HL-60/S4 (cell line): ENCODE data around the gene PIERCE2.
"Not testable (repeated sequence)": the region's sequence is repeated elsewhere in the genome, so short reads cannot be mapped to it uniquely, and the experiment has no call there.

Experiments used
- in situ Hi-C: fragments of 300-500 bp; cut with MboI; formaldehyde crosslinking; loops from 2 replicates; pipeline ENCODE4 v1.14.3; 2022; ENCODE audit warnings: low sequenced_read_pairs

The PIERCE2 gene, protein sequence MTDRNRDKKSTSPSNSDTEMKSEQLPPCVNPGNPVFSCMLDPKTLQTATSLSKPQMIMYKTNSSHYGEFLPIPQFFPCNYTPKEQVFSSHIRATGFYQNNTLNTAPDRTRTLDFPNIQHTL

DNA sequence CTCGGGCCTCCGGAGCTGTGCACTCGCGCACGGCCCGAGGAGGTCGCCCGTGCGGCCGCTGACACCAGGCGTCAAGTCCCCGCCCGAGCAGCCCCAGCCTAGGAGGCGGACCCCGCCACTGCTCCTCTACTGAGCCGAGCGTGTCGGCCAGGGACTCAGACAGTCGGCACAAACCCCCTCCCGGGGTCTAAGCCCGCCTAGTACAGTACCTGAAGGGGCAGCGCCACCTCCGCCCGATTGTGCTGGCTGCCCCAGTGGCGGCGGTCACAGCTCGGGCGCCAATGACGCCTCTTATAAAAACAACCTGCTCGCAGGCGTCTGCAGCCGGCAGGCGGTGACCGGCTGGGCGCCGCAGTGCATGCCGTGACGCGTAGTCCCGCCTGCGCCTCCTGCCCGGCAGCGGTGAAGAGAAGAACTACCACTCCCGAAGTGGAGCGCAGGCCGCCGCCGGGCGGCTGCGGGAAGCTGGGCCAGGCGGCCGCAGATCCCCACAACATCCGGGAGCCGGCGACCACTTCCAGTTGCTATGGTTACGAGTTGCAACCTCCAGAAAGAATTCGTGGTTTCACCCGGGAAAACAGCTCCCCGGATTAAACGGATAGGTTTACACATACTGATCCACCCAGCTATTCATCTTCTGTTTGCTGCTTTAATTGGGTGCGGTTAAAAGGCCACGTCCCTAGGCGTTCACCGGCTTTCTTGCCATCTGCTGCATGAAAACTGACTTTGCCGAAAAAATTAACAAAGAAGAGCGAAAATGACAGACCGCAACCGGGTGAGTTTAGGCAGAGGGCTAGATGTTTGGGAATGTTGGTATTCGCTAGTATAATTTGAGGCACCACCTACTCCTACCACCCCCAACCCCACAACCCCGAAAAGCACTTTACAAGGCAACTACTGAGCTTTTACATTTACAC is at the start of gene PIERCE2, which contains the start of gene CCPG1:
Gene PIERCE2 (plus strand): TSS at position 484 of the 917 bp plus-strand sequence. CDS start 274 bp downstream, at position 758.
Gene CCPG1 (minus strand): TSS at position 348 of the 917 bp plus-strand sequence. CDS start 18,935 bp downstream, outside the sequence.
- in situ Hi-C loops = no loop called here

DNA sequence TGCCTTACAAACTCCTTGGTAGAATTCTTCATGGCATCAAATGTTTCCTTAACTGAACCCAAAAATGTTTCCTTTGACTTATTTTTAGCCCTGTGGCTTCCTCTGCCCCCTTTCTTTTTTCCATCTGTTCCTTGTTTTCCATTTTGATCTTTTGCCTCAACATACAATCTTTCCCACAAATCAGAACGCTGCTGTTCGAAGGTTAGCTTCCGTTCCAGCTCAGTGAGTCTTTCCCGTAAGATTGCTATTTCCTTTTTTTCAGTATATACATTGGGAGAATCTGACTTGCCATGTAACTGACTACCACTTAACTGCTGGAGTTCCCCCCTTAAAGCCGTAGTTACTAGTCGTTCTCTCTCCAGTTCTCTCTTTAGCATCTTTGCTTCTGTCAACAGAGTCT is 48.0 kb upstream of the PIERCE2 start:
- in situ Hi-C loops = no loop called here

DNA sequence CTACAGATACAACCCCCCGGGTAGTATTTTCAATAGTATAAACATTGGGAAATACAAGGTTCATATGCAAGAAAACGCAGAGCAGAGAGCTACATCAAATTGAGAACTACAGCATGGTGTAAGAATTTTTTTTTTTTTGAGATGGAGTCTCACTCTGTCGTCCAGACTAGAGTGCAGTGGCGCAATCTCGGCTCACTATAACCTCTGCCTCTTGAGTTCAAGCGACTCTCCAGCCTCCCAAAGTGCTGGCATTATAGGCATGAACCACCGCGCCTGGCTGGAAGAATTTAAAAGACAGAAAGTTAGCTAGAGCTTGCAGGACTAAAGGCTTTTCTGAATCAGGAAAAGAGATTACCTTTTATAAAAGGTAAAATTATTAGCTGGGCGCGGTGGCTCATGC is 47.2 kb upstream of the PIERCE2 start:
- in situ Hi-C loops = no loop called here

DNA sequence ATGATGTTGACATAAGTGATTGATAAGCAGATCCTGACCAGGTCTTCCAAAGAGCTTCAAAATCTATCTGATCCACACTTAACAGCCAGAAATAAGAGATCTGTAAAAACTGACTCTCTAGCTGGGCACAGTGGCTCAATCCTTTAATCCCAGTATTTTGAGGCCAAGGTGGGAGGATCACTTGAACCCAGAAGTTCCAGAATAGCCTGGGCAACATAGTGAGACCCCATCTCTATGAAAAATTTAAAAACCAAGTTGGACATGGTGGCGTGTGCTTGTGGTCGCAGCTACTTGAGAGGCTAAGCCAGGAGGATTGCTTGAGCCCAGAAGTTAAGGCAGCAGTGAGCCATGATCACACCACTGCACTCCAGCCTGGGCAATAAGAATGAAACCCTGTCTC is 45.7 kb upstream of the PIERCE2 start:
- in situ Hi-C loops = no loop called here

DNA sequence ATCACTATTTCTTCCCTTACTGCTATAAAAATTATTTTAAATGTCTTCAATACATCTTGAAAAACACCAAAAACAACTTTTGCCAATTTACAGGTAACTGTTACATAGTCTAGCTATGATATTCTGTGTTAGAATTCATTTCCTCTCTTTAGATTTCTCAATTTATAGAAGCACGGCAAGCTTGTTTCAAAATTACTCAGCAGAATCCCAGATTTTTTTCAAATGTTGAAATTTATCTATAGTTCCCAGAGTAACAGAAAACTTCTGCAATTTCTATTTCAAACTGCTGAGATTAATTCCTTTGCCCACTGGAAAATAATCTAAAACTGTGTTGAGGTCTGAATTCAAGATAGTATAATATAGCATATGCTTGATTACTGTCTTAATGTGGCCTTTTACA is 41.3 kb upstream of the PIERCE2 start:
- in situ Hi-C loops = no loop called here

DNA sequence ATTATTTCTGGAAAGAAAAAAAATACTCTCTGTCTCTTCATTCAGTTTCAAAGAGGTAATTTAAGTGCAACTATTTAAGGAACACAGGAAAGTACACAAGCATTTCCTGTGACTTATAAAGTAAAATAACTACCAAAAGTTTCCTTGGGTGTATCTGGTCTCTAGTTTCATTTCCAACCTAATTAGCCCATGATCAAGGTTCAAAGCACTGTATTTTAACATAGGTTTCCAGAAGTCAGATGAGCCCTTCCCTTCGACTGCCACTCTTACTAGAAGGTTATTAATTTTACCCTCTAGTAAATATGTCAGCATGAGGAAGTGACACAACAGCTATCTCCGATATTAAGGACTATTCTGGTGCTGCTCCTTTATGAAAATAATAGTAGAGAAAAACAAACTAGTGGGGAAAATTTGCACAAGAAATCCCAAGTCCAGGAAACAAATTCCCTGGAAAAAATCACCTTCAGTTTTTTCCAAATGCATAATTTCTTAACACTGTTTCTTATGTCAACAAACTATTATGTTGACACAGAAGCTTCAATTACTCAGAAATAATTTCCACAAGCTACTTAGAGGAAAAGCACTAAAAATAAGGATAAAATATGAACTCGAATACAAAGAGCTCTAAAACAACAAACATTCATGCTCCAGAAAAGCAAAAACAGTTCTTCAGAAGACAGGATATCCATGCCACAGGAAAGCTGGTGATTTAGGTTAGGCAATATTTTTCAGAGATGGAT is 35.4 kb upstream of the PIERCE2 start:
- in situ Hi-C loops = no loop called here

DNA sequence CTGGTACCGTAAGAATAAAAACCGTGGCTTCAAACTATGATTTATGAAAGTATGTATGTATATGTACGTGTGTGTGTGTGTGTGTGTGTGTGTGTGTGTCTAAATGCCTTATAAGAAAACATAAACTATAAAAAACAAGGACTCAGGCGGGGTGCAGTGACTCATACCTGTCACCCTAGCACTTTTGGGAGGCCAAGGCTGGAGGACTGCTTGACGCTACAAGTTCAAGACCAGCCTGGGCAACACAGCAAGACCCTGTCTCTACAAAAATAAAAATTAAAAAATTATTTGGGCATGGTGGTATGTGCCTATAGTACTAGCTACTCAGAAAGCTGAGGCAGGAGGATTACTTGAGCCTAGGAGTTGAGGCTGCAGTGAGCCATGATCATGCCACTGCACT is 29.2 kb upstream of the PIERCE2 start:
- in situ Hi-C loops = no loop called here

DNA sequence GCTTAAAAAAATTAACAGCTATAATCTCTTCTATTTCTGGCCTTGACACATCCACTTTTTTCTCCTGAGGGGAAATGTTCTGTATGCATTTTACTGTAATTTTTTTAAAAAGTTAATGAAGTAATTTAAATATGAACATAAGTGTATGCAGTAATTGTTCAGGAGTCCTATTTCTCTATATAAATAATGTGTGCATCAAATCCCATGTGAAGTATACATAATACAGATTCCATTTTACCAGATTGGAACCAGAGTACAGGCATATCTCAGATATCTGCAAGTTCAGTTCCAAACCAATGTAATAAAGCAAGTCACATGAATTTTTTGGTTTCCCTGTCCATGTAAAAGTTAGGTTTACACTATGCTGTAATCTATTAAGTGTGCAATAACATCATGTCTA is 26.7 kb upstream of the PIERCE2 start:
- in situ Hi-C loops = no loop called here

DNA sequence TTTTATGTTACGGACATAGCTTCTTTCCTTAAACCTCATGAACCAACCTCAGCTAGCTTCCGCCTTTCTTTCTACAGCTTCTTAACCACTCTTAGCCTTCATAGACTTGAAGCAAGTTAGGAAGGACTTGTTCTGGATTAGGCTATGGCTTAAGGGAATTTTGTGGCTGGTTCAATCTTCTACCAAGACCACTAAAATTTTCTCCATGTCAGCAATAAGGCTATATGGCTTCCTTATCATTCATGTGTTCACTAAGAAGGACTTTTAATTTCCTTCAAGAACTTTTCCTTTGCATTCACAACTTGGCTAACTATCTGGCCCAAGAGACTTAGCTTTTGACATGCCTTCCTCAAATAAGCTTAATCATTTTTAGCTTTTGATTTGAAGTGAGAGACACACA is 24.6 kb upstream of the PIERCE2 start:
- in situ Hi-C loops = no loop called here

DNA sequence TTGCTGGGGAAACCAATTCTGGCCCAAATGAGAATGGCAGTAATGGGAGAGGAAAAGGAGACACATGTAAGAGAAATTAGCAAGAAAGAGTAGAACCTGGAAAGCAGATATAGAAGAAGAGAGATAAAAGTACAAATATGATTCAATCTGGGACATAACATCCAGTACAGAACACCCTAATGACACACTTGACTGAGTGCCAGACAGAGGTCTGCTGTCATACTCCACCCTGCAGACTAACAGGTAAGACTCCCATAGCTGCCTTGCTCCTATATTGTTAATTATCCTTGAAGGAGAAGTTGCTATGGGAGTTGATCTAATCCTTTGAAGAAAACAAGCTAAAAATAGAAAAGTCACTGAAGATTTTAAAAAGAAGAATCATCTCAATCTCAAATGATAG is 21.3 kb upstream of the PIERCE2 start:
- in situ Hi-C loops = no loop called here

DNA sequence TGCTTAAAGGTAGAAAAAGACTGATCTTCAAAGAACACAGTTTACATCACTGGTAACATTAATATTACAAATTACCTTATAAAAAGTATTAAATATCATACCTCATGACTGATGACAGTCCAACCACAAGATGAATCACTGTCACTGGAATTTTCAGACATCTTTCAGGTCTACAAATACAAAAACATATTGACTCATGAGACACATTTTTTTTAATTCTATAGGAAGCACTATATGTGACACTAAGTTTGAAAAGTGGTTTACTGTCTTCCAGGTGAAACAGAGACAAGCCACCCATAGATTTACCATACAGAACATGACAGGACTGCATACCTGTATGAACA is 19.1 kb upstream of the PIERCE2 start:
- in situ Hi-C loops = no loop called here

DNA sequence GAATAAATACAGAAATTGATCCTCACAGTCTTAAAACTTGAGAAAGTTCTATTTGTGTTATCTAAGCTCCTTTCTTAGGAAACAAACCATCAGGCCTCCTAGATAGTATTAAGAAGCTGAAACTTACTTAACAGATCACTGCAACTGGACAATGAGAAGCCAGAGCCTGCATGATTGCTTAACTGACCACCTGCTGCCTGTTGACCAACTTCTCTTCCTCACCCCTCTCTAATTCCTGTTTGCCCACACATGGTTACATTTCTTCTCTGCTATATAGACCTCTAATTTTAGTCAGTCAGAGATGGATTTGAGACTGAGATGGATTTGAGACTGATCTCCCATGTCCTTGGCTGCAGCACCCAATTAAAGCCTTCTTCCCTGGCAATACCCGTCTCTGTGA is 13.6 kb upstream of the PIERCE2 start:
- in situ Hi-C loops = no loop called here

DNA sequence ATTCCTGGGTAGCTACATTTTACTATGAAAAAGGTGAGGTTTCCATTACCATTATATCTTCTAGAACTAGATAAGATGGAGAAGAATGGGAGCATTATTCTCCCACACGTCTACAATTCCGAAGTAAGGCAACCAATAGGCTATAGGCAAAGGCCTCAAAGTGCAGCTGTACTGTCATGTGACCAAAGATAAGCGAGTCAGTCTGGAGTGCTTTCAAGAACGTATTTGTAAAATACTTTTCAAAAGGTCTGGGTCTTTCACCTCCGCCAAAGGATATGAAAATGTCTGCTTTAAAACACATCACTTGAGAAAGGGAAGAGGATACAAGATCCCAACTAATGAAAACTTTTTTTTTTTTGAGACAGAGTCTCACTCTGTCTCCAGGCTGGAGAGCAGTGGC is 10.1 kb upstream of the PIERCE2 start:
- in situ Hi-C loops = no loop called here

DNA sequence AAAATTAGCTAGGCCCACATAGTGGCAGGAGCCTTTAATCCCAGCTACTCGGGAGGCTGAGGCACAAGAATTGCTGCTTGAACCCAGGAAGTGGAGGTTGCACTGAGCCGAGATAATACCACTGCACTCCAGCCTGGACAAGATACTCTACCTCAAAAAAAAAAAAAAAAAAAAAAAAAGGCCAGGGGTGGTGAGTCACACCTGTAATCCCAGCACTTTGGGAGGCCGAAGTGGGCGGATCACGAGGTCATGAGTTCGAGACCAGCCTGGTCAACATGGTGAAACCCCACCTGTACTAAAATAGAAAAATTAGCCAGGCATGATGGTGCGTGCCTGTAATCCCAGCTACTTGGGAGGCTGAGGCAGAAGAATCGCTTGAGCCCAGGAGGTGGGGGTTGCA is 8.2 kb upstream of the PIERCE2 start:
- in situ Hi-C loops = not testable (repeated sequence)

DNA sequence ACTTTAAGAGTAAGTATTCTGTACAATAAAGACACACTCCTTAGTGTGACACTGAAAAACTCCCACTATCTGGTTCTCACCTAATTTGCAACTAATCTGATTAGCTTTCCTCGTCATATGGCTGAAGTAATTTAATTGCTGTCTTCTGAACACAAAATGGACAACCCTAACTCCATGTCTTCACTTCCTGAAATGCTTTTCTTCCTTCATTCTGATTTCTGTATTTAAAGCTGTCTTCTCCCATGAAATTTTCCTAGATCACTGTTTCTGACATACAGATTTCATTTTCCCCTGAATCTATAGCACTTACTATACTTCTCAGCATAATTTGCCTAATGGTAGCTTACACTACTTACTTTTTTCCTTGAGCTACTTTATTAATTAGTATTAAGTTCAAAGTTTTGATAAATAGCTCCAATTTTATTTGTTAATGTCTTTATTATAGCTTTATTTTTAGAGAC is 6.5 kb upstream of the PIERCE2 start:
- in situ Hi-C loops = no loop called here

DNA sequence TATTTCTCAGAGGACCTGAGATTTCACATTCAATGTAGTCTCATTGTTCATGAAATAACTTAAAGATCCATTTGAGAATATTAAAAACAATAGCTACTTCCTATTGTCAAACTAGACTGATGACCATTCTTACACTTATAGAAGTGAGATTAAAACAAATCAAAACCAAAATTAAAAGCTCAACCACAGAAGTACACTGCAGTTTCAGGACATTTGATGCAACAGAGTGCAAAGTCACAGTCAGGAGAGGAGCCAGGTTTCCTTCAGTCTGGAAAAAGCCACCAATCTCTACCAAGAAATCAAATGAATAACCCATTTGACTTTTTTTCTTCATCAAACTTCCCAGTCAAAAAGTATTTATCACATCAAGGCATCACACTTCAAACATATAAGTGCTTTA is 5.6 kb upstream of the PIERCE2 start:
- in situ Hi-C loops = no loop called here

DNA sequence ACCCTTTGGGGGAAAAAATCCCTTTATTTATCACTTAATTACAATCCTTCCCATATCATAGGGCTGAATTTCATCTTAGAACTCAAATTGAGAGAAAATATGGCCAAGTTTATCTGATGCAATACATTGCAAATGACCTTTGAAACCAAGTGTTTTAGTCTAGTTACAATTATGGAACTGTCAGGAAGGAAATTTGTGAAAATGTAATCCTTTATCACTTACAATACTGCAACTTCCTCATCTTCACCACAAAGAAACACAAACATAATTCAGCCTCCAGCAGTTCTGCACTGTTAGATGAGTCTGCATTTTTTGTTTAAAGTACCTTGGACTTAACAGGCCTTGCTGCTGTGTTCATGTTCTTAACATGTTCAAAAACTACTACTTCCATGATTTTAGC is 4.8 kb upstream of the PIERCE2 start:
- in situ Hi-C loops = no loop called here

DNA sequence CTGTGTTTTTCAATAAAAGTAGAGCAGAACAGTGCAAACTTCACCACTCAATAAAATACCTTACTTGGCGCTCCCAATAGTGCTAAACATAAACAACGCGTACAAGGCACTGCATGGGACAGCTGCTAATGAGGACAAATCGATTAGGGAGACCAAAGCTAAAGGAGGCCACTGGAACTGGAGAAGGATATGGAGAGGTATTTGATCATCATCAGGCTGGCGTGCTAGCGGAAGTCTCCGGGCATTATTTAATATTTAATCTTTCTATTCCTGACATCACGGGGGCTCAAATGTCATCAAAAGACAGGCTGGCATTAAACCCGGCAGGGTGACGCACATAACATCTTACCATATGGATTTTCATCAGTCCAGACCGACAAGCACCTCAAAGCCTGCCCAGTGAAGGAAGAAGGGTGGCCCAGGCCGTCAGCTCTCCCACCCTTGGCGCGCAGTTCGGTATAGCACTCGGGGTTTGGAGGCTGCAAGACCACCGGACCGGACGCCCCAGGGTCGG is 740 bp upstream of the PIERCE2 start:
- in situ Hi-C loops = no loop called here

DNA sequence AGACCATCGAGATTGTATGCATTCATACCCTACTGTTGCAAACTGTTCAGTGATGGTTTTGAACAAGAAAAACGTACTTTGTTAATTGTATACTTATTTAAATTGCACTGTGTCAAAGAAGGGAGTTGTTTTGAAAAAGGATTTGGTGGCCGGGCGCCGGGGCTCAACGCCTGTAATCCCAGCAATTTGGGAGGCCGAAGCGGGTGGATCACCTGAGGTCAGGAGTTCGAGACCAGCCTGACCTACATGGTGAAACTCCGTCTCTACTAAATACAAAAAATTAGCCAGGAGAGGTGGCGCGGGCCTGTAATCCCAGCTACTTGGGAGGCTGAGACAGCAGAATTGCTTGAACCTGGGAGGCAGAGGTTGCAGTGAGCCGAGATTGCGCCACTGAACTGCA is 681 bp downstream of the PIERCE2 start:
- in situ Hi-C loops = not testable (repeated sequence)

DNA sequence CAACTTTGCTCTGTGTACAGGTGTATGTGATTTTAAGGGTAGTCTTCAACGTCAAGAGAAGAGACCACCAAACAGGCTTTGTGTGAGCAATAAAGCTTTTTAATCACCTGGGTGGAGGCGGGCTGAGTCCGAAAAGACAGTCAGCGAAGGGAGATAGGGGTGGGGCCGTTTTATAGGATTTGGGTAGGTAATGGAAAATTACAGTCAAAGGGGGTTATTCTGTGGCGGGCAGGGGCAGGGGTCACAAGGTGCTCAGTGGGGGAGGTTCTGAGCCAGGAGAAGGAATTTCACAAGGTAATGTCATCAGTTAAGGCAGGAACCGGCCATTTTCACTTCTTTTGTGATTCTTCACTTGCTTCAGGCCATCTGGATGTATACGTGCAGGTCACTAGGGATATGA is 9.4 kb downstream of the PIERCE2 start:
- in situ Hi-C loops = not testable (repeated sequence)

DNA sequence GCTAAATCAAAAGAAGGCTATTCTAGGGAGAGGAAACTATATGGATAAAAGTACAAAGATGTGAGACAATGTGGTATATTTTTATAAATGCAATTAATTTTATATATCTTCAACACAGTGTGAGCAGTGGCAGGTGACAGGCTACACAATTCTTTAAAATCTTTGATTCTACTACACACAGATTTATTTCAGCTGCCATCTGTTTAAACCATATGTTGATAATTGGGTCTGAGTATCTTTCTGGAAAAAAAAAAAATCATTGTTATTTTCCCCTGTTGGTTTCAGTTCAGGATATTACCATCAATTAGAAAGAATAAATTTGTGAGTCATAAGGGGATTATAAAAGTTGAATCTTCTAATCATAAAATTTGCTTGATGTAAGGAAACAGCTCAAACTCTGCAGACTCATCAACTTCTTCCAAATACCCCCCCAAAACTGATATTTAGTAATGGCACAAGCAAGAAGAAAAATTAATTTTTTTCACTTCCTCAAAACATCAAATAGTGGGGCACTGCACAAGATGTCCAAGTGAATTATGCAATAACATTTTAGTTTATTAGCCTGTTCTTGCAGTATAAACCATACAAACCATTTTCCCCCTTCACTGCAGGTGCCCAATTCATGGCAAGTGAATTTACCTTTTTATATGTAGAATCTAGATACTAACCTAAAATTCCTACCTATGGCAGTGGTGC is 12.0 kb downstream of the PIERCE2 start:
- in situ Hi-C loops = no loop called here
